GM12864 (cell line): ENCODE results near the gene ZBTB16.

ENCODE experiments used
- DNase-seq: peaks from one replicate; pipeline ENCODE4 v3.0.0-alpha.2; 2011; ENCODE audit warnings: low read depth
- H3K4me3 ChIP-seq: 2 replicates; pipeline ENCODE4 v1.5.1; 2011; ENCODE audit warnings: mild to moderate bottlenecking, low read depth, low read length, control low read depth
- CTCF ChIP-seq: IDR thresholded peaks from 2 replicates; pipeline ENCODE4 v1.5.1; 2011; ENCODE audit warnings: low read depth, mild to moderate bottlenecking, moderate library complexity, low read length, control low read depth, inconsistent platforms; ENCODE audit errors: missing control alignments

The ZBTB16 gene

GRCh38 chr11:114232400-114233059 lies 173.0 kb downstream of the ZBTB16 start:
- no peak overlapping the region for H3K4me3 ChIP-seq
- TF ChIP-seq CTCF: no peak
- no peak for DNase-seq

- TF ChIP-seq CTCF: no peak
- no peak for DNase-seq
- H3K4me3 ChIP-seq: no peak overlapping the region
Observed at GRCh38 chr11:114233755-114234154, 174.2 kb downstream of the ZBTB16 start.

- TF ChIP-seq CTCF: no peak
- DNase-seq: no peak
- no peak overlapping the region for H3K4me3 ChIP-seq
Observed at GRCh38 chr11:114236829-114237228, 177.3 kb downstream of the ZBTB16 start.

GRCh38 chr11:114237321-114238280 lies 178.1 kb downstream of the ZBTB16 start:
- DNase-seq: no peak
- H3K4me3 ChIP-seq: no peak overlapping the region
- no peak for TF ChIP-seq CTCF

GRCh38 chr11:114239753-114240161 lies 180.2 kb downstream of the ZBTB16 start:
- no peak for TF ChIP-seq CTCF
- no peak overlapping the region for H3K4me3 ChIP-seq
- no peak for DNase-seq

- DNase-seq: no peak
- TF ChIP-seq CTCF: no peak
- H3K4me3 ChIP-seq: no peak overlapping the region
Observed at GRCh38 chr11:114242032-114242431, 182.5 kb downstream of the ZBTB16 start.
